H1 (cell line): ENCODE data around the gene DRC1.

Experiments
- TAF7 ChIP-seq: optimal IDR thresholded peaks from 2 replicates; pipeline ENCODE3; 2011; ENCODE audit warnings: low read depth, mild to moderate bottlenecking, inconsistent platforms, low read length, moderate library complexity, borderline replicate concordance
- YY1 ChIP-seq: IDR thresholded peaks from 2 replicates; pipeline ENCODE4 v1.6.1; 2011; ENCODE audit warnings: low read depth, mild to moderate bottlenecking, low read length
- TF ChIP-seq, protein P1 (sequence below), 3 experiments: IDR thresholded peaks; 1 replicate in 2 of 3; 2 replicates in 1 of 3; pipeline versions ENCODE4 v1.5.1 to v1.6.1; 2011; ENCODE audit warnings: low read length in 3 of 3, mild to moderate bottlenecking in 3 of 3, inconsistent platforms in 2 of 3, low read depth in 1 of 3, moderate library complexity in 1 of 3; ENCODE audit not compliant: insufficient read depth in 1 of 3; ENCODE audit errors: control extremely low read depth in 1 of 3

DNA sequence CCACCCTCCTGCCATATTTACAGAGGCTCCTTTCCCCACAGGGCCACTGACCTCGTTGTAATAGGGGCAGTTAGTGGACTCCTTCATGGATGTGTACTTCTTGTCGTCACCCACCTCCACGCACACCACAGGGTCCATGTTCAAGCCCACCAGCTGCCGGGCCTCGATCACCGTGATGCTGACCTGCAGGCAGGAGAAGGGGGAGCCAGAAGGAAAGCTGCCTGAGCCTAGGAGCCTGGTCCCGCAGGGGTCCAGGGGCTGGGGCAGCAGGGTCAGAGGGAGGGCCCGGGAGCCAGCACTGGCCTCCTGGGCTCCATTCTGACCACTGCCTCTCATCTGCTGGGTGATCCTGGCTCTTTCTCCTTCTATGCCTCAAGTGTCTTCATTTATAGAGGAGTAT, 93.2 kb downstream of the DRC1 start:
- TF ChIP-seq YY1: no peak
- TF ChIP-seq, protein P1, sequence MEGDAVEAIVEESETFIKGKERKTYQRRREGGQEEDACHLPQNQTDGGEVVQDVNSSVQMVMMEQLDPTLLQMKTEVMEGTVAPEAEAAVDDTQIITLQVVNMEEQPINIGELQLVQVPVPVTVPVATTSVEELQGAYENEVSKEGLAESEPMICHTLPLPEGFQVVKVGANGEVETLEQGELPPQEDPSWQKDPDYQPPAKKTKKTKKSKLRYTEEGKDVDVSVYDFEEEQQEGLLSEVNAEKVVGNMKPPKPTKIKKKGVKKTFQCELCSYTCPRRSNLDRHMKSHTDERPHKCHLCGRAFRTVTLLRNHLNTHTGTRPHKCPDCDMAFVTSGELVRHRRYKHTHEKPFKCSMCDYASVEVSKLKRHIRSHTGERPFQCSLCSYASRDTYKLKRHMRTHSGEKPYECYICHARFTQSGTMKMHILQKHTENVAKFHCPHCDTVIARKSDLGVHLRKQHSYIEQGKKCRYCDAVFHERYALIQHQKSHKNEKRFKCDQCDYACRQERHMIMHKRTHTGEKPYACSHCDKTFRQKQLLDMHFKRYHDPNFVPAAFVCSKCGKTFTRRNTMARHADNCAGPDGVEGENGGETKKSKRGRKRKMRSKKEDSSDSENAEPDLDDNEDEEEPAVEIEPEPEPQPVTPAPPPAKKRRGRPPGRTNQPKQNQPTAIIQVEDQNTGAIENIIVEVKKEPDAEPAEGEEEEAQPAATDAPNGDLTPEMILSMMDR (IDR thresholded peaks at IDR 0.05; ENCODE audit: control extremely low read depth in 1 of 3, insufficient read depth in 1 of 3, low read depth in 1 of 3, low read length in 3 of 3): no peak
- no peak for TF ChIP-seq TAF7
